Mesenchymal stem cell (in vitro differentiated cells and primary cell): Measurements from ENCODE around the gene LRP6. TPM values are rescaled to one million over a fixed set of nuclear protein-coding genes. Genes with fewer than 3 reads are reported as not detected.

ENCODE experiments used
- DNase-seq: peaks from one replicate; pipeline ENCODE4 v3.0.0-alpha.2; 2013
- H2AFZ ChIP-seq: one replicate; pipeline ENCODE4 v1.6.1; 2013; ENCODE audit warnings: low read depth, mild to moderate bottlenecking, control low read depth, inconsistent platforms, low read length, moderate library complexity
- H2AK5ac ChIP-seq: 2 replicates; pipeline ENCODE4 v1.6.1; 2013; ENCODE audit warnings: low read length, moderate library complexity, mild to moderate bottlenecking, inconsistent platforms; ENCODE audit not compliant: severe bottlenecking
- H2BK120ac ChIP-seq: one replicate; pipeline ENCODE4 v1.6.1; 2013; ENCODE audit warnings: low read depth, mild to moderate bottlenecking, inconsistent platforms, low read length, moderate library complexity
- H2BK12ac ChIP-seq, 2 experiments: one replicate each; pipeline ENCODE4 v1.6.1; 2013; ENCODE audit warnings: inconsistent platforms in 2 of 2, low read length in 2 of 2, mild to moderate bottlenecking in 2 of 2, moderate library complexity in 2 of 2, control low read depth in 1 of 2
- H2BK15ac ChIP-seq: one replicate; pipeline ENCODE4 v1.6.1; 2013; ENCODE audit warnings: mild to moderate bottlenecking, low read depth, inconsistent platforms; ENCODE audit not compliant: poor library complexity, severe bottlenecking
- H2BK5ac ChIP-seq: 2 replicates; pipeline ENCODE4 v1.6.1; 2013; ENCODE audit warnings: low read depth, mild to moderate bottlenecking, low read length, control low read depth, inconsistent platforms; ENCODE audit not compliant: poor library complexity, severe bottlenecking
- H3K14ac ChIP-seq, 2 experiments: one replicate each; pipeline ENCODE4 v1.6.1; 2013; ENCODE audit warnings: inconsistent platforms in 2 of 2, low read length in 2 of 2, control low read depth in 1 of 2, mild to moderate bottlenecking in 1 of 2, moderate library complexity in 1 of 2
- H3K18ac ChIP-seq, 2 experiments: one replicate each; pipeline ENCODE4 v1.6.1; 2013; ENCODE audit warnings: inconsistent platforms in 2 of 2, low read length in 2 of 2, control low read depth in 1 of 2, low read depth in 1 of 2, mild to moderate bottlenecking in 1 of 2
- H3K23ac ChIP-seq, 2 experiments: one replicate each; pipeline ENCODE4 v1.6.1; 2013; ENCODE audit warnings: inconsistent platforms in 2 of 2, low read length in 2 of 2, mild to moderate bottlenecking in 2 of 2, moderate library complexity in 2 of 2, control low read depth in 1 of 2
- H3K27ac ChIP-seq: 2 replicates; pipeline ENCODE4 v1.5.1; 2013; ENCODE audit warnings: mild to moderate bottlenecking, moderate library complexity, low read length, control low read depth, inconsistent platforms; ENCODE audit not compliant: poor library complexity, severe bottlenecking
- H3K27me3 ChIP-seq, 2 experiments: 2 replicates each; pipeline versions ENCODE4 v1.6.1 to v1.7.0; 2013; ENCODE audit warnings: low read length in 2 of 2, mild to moderate bottlenecking in 2 of 2, moderate library complexity in 2 of 2, control low read depth in 1 of 2, inconsistent platforms in 1 of 2; ENCODE audit not compliant: control insufficient read depth in 1 of 2, insufficient read depth in 1 of 2
- H3K36me3 ChIP-seq, 2 experiments: 2 replicates each; pipeline versions ENCODE4 v1.6.1 to v1.7.0; 2013; ENCODE audit warnings: low read length in 2 of 2, control low read depth in 1 of 2, inconsistent platforms in 1 of 2, low read depth in 1 of 2, mild to moderate bottlenecking in 1 of 2; ENCODE audit not compliant: insufficient read depth in 2 of 2, control insufficient read depth in 1 of 2
- H3K4ac ChIP-seq, 2 experiments: one replicate each; pipeline ENCODE4 v1.6.1; 2013; ENCODE audit warnings: inconsistent platforms in 2 of 2, low read length in 2 of 2, mild to moderate bottlenecking in 2 of 2, moderate library complexity in 2 of 2, control low read depth in 1 of 2, low read depth in 1 of 2
- H3K4me1 ChIP-seq: 2 replicates; pipeline ENCODE4 v1.6.1; 2013; ENCODE audit warnings: low read depth, low read length, control low read depth; ENCODE audit not compliant: control insufficient read depth, insufficient read depth
- H3K4me2 ChIP-seq: 2 replicates; pipeline ENCODE4 v1.6.1; 2013; ENCODE audit warnings: low read length, mild to moderate bottlenecking, inconsistent platforms; ENCODE audit not compliant: poor library complexity, severe bottlenecking
- H3K4me3 ChIP-seq, 2 experiments: 2 replicates each; pipeline versions ENCODE4 v1.5.1 to v1.7.0; 2013; ENCODE audit warnings: low read length in 2 of 2, mild to moderate bottlenecking in 2 of 2, control low read depth in 1 of 2, low read depth in 1 of 2; ENCODE audit not compliant: insufficient read depth in 1 of 2
- H3K79me1 ChIP-seq: replicated peaks from 2 replicates; pipeline ENCODE4 v1.6.1; 2013; ENCODE audit warnings: mild to moderate bottlenecking, control low read depth, low read length, inconsistent platforms; ENCODE audit not compliant: poor library complexity, severe bottlenecking
- H3K9ac ChIP-seq: 2 replicates; pipeline ENCODE4 v1.7.0; 2013; ENCODE audit warnings: mild to moderate bottlenecking, low read length, moderate library complexity
- H3K9me3 ChIP-seq: 2 replicates; pipeline ENCODE4 v1.7.0; 2013; ENCODE audit warnings: mild to moderate bottlenecking, low read length; ENCODE audit not compliant: control insufficient read depth
- H4K8ac ChIP-seq: one replicate; pipeline ENCODE4 v1.6.1; 2013; ENCODE audit warnings: inconsistent platforms, mild to moderate bottlenecking, low read length, moderate library complexity
- H4K91ac ChIP-seq: one replicate; pipeline ENCODE4 v1.6.1; 2013; ENCODE audit warnings: mild to moderate bottlenecking, low read length, inconsistent platforms
- WGBS: methylation state at CpG from one replicate; pipeline ENCODE4 v1.1.7; 2013; ENCODE audit warnings: mixed read lengths; 5-methylcytosine and 5-hydroxymethylcytosine counted together
- small RNA-seq: library from polyadenylated mRNA; stranded (forward); fragments of <200 nt; extraction: miRNeasy Mini kit (QIAGEN cat#:217004); gene quantifications from one replicate; pipeline ENCODE3, GENCODE V24; 2013; ENCODE audit warnings: low read depth

LRP6 gene

GRCh38 chr12:12068751-12069150 lies 198.1 kb downstream of the LRP6 start:
- Histone ChIP-seq H2BK5ac (no peak overlapping the region), H3K4ac (no peak overlapping the region), H2AK5ac (no peak overlapping the region), H3K9me3 (no peaks in the 10 kb centered on the region), H2BK120ac (no peak overlapping the region), H3K9ac (no peak overlapping the region), H2BK15ac (no peak overlapping the region), H3K14ac (no peak overlapping the region), H3K4me3 (no peak overlapping the region), H3K4me2 (no peak overlapping the region), H3K79me1 (no peaks in the 10 kb centered on the region), H3K4me1 (peaks cover 2% of the 10 kb centered on the region), H4K91ac (no peak overlapping the region), H4K8ac (no peak overlapping the region), H3K27ac (no peak overlapping the region), H3K18ac (no peak overlapping the region), H3K23ac (no peak overlapping the region), H3K36me3 (no peaks in the 10 kb centered on the region), H2BK12ac (no peak overlapping the region), H2AFZ (no peak overlapping the region), H3K27me3 (peaks cover 18 to 42% of the 10 kb centered on the region in 2 experiments)
- 93% methylated on average over 6 of the region's 6 CpGs for WGBS
- DNase-seq, result no peak

Small RNAs within 50 kb of the gene (small RNA-seq; reads per million reads assigned to genes)
- gene RNU6-318P (not detected), gene RNU6-545P (not detected)
